ENCODE measurements around the gene MYO1H.
"Not testable (repeated sequence)": the region's sequence is repeated elsewhere in the genome, so short reads cannot be mapped to it uniquely, and the experiment has no call there.

MYO1H gene

DNA sequence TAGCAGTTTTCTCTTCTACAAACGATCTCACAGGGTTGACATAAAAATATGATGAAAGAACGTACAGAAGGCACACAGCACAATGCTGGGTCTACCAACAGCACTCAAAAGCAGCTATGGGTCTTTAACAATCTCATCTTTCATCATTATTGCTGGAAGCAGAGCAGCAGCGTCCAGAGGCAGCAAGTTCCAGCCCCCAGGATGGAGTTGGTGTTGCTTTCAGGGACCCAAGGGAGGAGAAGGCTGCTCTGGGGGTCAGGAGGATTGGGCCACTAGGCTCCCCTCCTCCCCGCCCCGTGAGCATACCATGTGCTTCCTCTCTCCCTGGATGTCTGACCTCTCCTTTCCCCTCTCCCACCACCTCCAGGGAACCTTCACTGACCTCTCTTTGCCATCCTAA is 116.1 kb downstream of the MYO1H start:
- Histone ChIP-seq H3K9ac (ENCODE audit: insufficient read length, low read depth) (peak overlapping the region; percentile 39), H3K27me3 (ENCODE audit: insufficient read depth, insufficient read length) (no peaks in the 10 kb centered on the region), H3K36me3 (ENCODE audit: insufficient read depth, insufficient read length, low read length) (peaks cover 60% of the 10 kb centered on the region), H3K4me3 (ENCODE audit: insufficient read length, low read depth) (no peak overlapping the region), H3K9me3 (ENCODE audit: insufficient read depth, low read length) (no peaks in the 10 kb centered on the region), H3K4me1 (ENCODE audit: insufficient read depth, insufficient read length) (peaks cover 46% of the 10 kb centered on the region)
- DNase-seq (ENCODE audit: low read depth, low spot score): no peak
- TF ChIP-seq ZNF274 (IDR thresholded peaks at IDR 0.05; ENCODE audit: low read depth, low read length) (no peak), YY1 (IDR thresholded peaks at IDR 0.05; ENCODE audit: insufficient read depth, insufficient read length) (no peak), SUZ12 (IDR thresholded peaks at IDR 0.05; ENCODE audit: extremely low read depth, insufficient read depth, insufficient read length) (no peak)

DNA sequence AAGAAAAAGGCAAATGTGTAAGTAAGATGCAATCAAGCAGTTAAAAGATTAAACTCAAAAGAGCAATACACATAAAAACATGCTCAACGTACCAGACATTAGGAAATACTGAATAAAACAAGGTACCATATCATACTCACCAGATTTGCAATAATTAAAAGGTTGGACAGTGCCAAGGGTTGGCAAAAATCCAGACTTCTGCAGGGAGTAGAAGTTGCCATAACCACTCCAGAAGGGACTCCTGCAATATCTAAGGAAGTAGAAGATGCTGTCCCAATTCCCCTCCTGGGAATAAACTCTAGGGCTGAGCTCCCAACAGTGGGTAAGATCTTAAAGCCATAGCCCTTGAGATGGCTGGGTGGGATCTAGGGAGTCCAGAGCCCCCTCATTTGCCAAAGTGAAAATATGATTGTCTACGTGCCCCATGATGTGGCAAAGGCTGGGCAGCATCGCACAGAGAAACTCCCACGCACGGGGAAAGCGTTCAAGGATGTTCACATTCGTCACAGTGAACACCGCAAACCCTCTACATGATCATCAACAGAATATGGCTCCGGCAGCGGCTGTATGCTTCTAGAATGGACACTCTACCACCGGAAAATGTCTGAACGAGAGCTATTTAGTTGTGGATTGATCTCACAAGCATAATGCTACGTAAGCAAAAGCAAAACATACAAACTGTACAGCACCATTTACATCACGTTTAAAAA is 117.1 kb downstream of the MYO1H start:
- Histone ChIP-seq H3K36me3 (ENCODE audit: insufficient read depth, insufficient read length, low read length) (peaks cover 69% of the 10 kb centered on the region), H3K4me1 (ENCODE audit: insufficient read depth, insufficient read length) (peaks cover 45% of the 10 kb centered on the region), H3K27me3 (ENCODE audit: insufficient read depth, insufficient read length) (no peaks in the 10 kb centered on the region), H3K4me3 (ENCODE audit: insufficient read length, low read depth) (no peak overlapping the region), H3K9ac (ENCODE audit: insufficient read length, low read depth) (no peak overlapping the region), H3K9me3 (ENCODE audit: insufficient read depth, low read length) (no peaks in the 10 kb centered on the region)
- TF ChIP-seq SUZ12 (IDR thresholded peaks at IDR 0.05; ENCODE audit: extremely low read depth, insufficient read depth, insufficient read length) (no peak), YY1 (IDR thresholded peaks at IDR 0.05; ENCODE audit: insufficient read depth, insufficient read length) (no peak), ZNF274 (IDR thresholded peaks at IDR 0.05; ENCODE audit: low read depth, low read length) (no peak)
- DNase-seq (ENCODE audit: low read depth, low spot score): no peak

DNA sequence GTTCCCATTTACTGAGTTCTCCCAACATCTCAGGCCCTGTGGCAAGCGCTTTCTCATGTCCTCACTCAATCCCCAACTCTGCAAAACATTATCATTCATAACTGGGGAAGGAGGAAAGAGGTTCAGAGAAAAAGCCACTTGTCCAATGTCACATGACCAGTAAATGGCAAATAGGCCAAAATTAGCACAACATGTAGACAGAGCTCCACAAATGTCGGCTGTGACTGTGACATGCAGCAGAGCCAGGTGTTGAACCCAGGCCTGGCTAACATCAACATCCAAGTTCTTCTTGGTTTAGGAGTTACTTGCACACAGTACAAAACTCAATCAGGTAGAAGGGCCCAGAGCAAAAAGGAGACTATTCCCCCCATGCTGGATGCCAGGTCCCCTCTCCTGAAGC is 118.6 kb downstream of the MYO1H start:
- Histone ChIP-seq H3K4me3 (ENCODE audit: insufficient read length, low read depth) (no peak overlapping the region), H3K27me3 (ENCODE audit: insufficient read depth, insufficient read length) (no peaks in the 10 kb centered on the region), H3K36me3 (ENCODE audit: insufficient read depth, insufficient read length, low read length) (peaks cover 73% of the 10 kb centered on the region), H3K9me3 (ENCODE audit: insufficient read depth, low read length) (no peaks in the 10 kb centered on the region), H3K4me1 (ENCODE audit: insufficient read depth, insufficient read length) (peaks cover 30% of the 10 kb centered on the region), H3K9ac (ENCODE audit: insufficient read length, low read depth) (no peak overlapping the region)
- DNase-seq (ENCODE audit: low read depth, low spot score): no peak
- no peak for TF ChIP-seq YY1 (IDR thresholded peaks at IDR 0.05; ENCODE audit: insufficient read depth, insufficient read length)
- no peak for TF ChIP-seq ZNF274 (IDR thresholded peaks at IDR 0.05; ENCODE audit: low read depth, low read length)
- no peak for TF ChIP-seq SUZ12 (IDR thresholded peaks at IDR 0.05; ENCODE audit: extremely low read depth, insufficient read depth, insufficient read length)

DNA sequence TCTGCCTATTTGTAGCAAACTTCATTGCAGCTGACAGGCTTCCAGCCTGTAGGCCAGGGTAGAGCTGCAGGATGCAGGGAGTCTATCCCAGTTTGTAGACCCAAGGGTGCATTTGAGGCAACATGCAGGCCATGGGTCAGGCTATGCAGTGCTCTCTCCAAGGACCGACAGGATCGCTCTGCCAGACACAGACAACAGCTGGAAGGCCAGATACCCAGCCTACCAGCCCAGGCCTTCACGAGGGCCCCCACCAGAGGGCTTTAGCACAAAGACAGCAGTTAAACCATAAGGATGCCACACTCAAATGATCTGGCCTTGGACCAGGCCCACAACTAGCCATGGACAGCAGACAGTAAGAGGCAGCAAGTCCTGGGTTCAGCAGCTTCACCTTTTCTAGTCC is 119.1 kb downstream of the MYO1H start:
- DNase-seq (ENCODE audit: low read depth, low spot score): no peak
- no peak overlapping the region for H3K9ac ChIP-seq (ENCODE audit: insufficient read length, low read depth)

DNA sequence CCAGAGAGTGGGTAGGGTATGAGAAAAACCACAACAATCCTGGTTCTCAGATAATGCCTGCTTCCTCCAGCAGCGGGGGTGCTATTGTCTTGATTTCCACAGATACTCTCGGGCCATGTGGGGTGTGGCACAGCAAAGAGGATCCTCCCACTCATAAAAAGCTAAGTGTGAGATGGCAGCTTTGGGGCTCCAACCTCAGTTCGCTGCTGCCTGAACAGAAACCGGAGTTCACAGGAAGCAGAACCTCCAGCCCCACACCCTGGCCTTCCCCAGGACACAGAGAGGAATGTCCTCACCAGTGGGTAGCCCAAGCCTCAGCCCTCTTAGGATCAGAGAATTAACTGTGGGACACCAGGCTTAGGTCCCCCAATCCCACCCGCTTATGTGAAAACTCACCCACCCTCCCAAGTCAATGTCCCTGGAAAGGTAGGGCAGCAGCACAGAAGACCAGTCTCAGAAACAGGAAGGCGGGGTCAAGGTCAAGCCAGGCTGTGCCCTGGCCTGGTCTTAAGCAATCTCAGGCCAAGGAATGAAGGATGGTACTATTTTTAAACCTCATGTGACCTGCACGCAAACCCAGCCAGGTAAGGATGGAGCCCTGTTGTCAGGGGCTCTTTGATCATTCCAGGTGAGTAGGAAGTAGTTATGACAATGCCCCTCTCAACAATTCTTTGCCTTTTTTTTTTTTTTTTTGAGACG is 120.4 kb downstream of the MYO1H start:
- no peak for DNase-seq (ENCODE audit: low read depth, low spot score)
- Histone ChIP-seq H3K4me3 (ENCODE audit: insufficient read length, low read depth) (no peak overlapping the region), H3K36me3 (ENCODE audit: insufficient read depth, insufficient read length, low read length) (peaks cover 82% of the 10 kb centered on the region), H3K9ac (ENCODE audit: insufficient read length, low read depth) (no peak overlapping the region), H3K27me3 (ENCODE audit: insufficient read depth, insufficient read length) (no peaks in the 10 kb centered on the region), H3K4me1 (ENCODE audit: insufficient read depth, insufficient read length) (peaks cover 22% of the 10 kb centered on the region), H3K9me3 (ENCODE audit: insufficient read depth, low read length) (no peaks in the 10 kb centered on the region)
- no peak for TF ChIP-seq SUZ12 (IDR thresholded peaks at IDR 0.05; ENCODE audit: extremely low read depth, insufficient read depth, insufficient read length)
- no peak for TF ChIP-seq ZNF274 (IDR thresholded peaks at IDR 0.05; ENCODE audit: low read depth, low read length)
- TF ChIP-seq YY1 (IDR thresholded peaks at IDR 0.05; ENCODE audit: insufficient read depth, insufficient read length): no peak

More for the DNA sequence above, 119.1 kb downstream of the MYO1H start:
- H3K9me3 ChIP-seq (ENCODE audit: insufficient read depth, low read length): no peaks in the 10 kb centered on the region
- H3K4me3 ChIP-seq (ENCODE audit: insufficient read length, low read depth): no peak overlapping the region
- H3K27me3 ChIP-seq (ENCODE audit: insufficient read depth, insufficient read length): no peaks in the 10 kb centered on the region
- peaks cover 25% of the 10 kb centered on the region for H3K4me1 ChIP-seq (ENCODE audit: insufficient read depth, insufficient read length)
- H3K36me3 ChIP-seq (ENCODE audit: insufficient read depth, insufficient read length, low read length): peaks cover 76% of the 10 kb centered on the region
- TF ChIP-seq ZNF274 (IDR thresholded peaks at IDR 0.05; ENCODE audit: low read depth, low read length) (no peak), YY1 (IDR thresholded peaks at IDR 0.05; ENCODE audit: insufficient read depth, insufficient read length) (no peak), SUZ12 (IDR thresholded peaks at IDR 0.05; ENCODE audit: extremely low read depth, insufficient read depth, insufficient read length) (no peak)

DNA sequence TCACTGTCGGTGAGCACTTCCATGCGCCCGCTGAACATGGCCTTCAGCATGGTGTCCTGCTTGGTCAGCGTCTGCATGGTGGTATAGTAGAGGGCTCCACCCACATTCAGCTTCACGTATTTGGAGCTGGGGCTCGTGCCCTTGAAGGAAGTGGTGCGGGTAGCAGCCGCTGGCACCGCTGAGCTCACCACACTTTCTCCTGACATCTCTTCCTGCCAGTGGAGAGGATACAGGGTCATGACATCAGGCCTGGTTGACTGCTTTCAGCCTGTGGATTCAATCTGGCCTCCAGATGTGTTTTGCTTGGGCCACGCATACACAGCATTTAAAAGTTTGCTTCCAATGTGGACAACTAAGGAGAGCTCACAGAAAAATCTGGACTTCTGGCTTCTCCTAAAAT is 121.8 kb downstream of the MYO1H start:
- Histone ChIP-seq H3K9ac (ENCODE audit: insufficient read length, low read depth) (no peak overlapping the region), H3K27me3 (ENCODE audit: insufficient read depth, insufficient read length) (no peaks in the 10 kb centered on the region)

DNA sequence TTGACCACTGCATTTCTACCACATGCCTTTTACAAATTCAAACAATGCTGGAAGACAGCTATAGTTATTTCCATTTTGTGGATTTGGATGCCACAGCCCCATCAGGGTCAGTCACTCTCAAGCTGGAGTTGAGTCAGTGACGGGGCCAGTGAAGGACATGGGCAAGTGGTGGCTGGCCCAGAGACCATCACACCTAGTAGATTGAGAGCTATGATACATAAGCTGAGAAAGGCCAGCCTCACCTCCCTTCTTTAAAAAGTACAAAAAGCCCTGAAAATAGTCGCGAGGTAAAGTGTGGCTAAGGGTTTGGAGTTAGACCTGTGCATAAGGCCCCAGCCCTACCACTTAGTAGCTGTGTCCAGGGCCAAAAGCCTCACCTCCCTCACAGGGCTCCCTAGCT is 125.3 kb downstream of the MYO1H start:
- TF ChIP-seq SUZ12 (IDR thresholded peaks at IDR 0.05; ENCODE audit: extremely low read depth, insufficient read depth, insufficient read length) (no peak), YY1 (IDR thresholded peaks at IDR 0.05; ENCODE audit: insufficient read depth, insufficient read length) (no peak), ZNF274 (IDR thresholded peaks at IDR 0.05; ENCODE audit: low read depth, low read length) (no peak)
- DNase-seq (ENCODE audit: low read depth, low spot score): no peak
- no peaks in the 10 kb centered on the region for H3K27me3 ChIP-seq (ENCODE audit: insufficient read depth, insufficient read length)

More for the DNA sequence above, 121.8 kb downstream of the MYO1H start:
- peaks cover 93% of the 10 kb centered on the region for H3K36me3 ChIP-seq (ENCODE audit: insufficient read depth, insufficient read length, low read length)
- no peak for DNase-seq (ENCODE audit: low read depth, low spot score)
- H3K4me1 ChIP-seq (ENCODE audit: insufficient read depth, insufficient read length): peaks cover 18% of the 10 kb centered on the region
- TF ChIP-seq ZNF274 (IDR thresholded peaks at IDR 0.05; ENCODE audit: low read depth, low read length) (no peak), YY1 (IDR thresholded peaks at IDR 0.05; ENCODE audit: insufficient read depth, insufficient read length) (no peak), SUZ12 (IDR thresholded peaks at IDR 0.05; ENCODE audit: extremely low read depth, insufficient read depth, insufficient read length) (no peak)
- H3K4me3 ChIP-seq (ENCODE audit: insufficient read length, low read depth): no peak overlapping the region
- no peaks in the 10 kb centered on the region for H3K9me3 ChIP-seq (ENCODE audit: insufficient read depth, low read length)

DNA sequence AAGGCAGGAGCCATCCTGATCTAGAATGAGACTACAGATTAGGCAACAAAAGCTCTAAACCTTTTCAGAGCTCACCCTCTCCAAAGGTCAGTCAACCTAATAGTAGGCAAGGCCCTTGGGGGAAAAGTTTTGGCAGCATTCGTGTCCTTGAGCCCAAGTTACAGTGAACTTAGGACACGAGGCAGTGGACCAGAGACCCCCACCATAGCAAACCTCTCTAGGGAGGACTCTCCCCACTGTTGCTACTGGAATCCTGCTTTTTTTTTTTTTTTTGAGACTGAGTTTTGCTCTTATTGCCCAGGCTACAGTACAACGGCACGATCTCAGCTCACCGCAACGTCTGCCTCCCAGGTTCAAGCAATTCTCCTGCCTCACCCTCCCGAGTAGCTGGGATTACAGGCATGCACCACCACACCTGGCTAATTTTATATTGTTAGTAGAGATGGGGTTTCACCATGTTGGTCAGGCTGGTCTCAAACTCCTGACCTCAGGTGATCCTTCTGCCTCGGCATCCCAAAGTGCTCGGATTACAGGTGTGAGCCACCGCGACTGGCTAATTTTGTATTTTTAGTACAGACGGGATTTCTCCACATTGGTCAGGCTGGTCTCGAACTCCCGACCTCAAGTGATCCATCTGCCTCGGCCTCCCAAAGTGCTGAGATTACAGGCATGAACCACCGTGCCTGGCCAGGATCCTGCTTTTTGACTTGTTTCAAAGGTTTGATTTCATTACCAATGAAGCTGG is 126.0 kb downstream of the MYO1H start:
- H3K4me3 ChIP-seq (ENCODE audit: insufficient read length, low read depth); H3K4me1 ChIP-seq (ENCODE audit: insufficient read depth, insufficient read length); DNase-seq (ENCODE audit: low read depth, low spot score); H3K27me3 ChIP-seq (ENCODE audit: insufficient read depth, insufficient read length); H3K9ac ChIP-seq (ENCODE audit: insufficient read length, low read depth); H3K9me3 ChIP-seq (ENCODE audit: insufficient read depth, low read length): not testable (repeated sequence)
- H3K36me3 ChIP-seq (ENCODE audit: insufficient read depth, insufficient read length, low read length): peaks cover 71% of the 10 kb centered on the region

More for the DNA sequence above, 125.3 kb downstream of the MYO1H start:
- Histone ChIP-seq H3K4me1 (ENCODE audit: insufficient read depth, insufficient read length) (peaks cover 4% of the 10 kb centered on the region), H3K4me3 (ENCODE audit: insufficient read length, low read depth) (no peak overlapping the region), H3K36me3 (ENCODE audit: insufficient read depth, insufficient read length, low read length) (peaks cover 75% of the 10 kb centered on the region), H3K9me3 (ENCODE audit: insufficient read depth, low read length) (no peaks in the 10 kb centered on the region), H3K9ac (ENCODE audit: insufficient read length, low read depth) (no peak overlapping the region)

All from NT2/D1 (cell line).